HepG2 (cell line): ENCODE data around the gene RPAP3. TPM values are rescaled to one million over a fixed set of nuclear protein-coding genes. Genes with fewer than 3 reads are reported as not detected.

Experiments used
- ATF7 ChIP-seq, 2 experiments: fragments of 450-650 bp in 1 of 2; sonication (generic) in 1 of 2; formaldehyde crosslinking in 1 of 2; IDR thresholded peaks; 2 replicates each; pipeline versions ENCODE4 v1.4.0 to v1.6.1; 2016 to 2020; ENCODE audit warnings: antibody characterized with exemption in 1 of 2, mild to moderate bottlenecking in 1 of 2, missing genetic modification reagents in 1 of 2
- CSRNP2 ChIP-seq: sonication (generic); formaldehyde crosslinking; conservative IDR thresholded peaks from 2 replicates; pipeline ENCODE4 v1.8.0; 2022; ENCODE audit warnings: low read depth, missing genetic modification reagents
- DPF2 ChIP-seq: sonication (generic); formaldehyde crosslinking; IDR thresholded peaks from 2 replicates; pipeline ENCODE4 v1.4.0; 2020; ENCODE audit warnings: mild to moderate bottlenecking, low read depth, missing genetic modification reagents, borderline replicate concordance
- HDAC2 ChIP-seq: sonication (generic); formaldehyde crosslinking; IDR thresholded peaks from 2 replicates; pipeline ENCODE4 v1.4.0; 2020; ENCODE audit warnings: missing genetic modification reagents
- HMGXB3 ChIP-seq: sonication (generic); formaldehyde crosslinking; IDR thresholded peaks from 2 replicates; pipeline ENCODE4 v1.4.0; 2020; ENCODE audit warnings: missing genetic modification reagents, borderline replicate concordance
- MXI1 ChIP-seq: IDR thresholded peaks from 3 replicates; pipeline ENCODE4 v1.6.1; 2012; ENCODE audit warnings: low read depth, low read length, inconsistent platforms, borderline replicate concordance
- RXRA ChIP-seq: sonication (generic); formaldehyde crosslinking; IDR thresholded peaks from 2 replicates; pipeline ENCODE4 v1.5.1; 2020; ENCODE audit warnings: missing genetic modification reagents
- SIN3B ChIP-seq: fragments of 150-350 bp; IDR thresholded peaks from 2 replicates; pipeline ENCODE4 v1.6.1; 2014; ENCODE audit warnings: low read length
- TCF7 ChIP-seq: sonication (generic); IDR thresholded peaks from 2 replicates; pipeline ENCODE4 v1.6.1; 2016; ENCODE audit warnings: antibody characterized with exemption, low read depth
- TSC22D2 ChIP-seq: sonication (generic); formaldehyde crosslinking; IDR thresholded peaks from 2 replicates; pipeline ENCODE4 v1.5.1; 2020; ENCODE audit warnings: missing genetic modification reagents, mild to moderate bottlenecking, borderline replicate concordance
- ZKSCAN5 ChIP-seq: sonication (generic); formaldehyde crosslinking; IDR thresholded peaks from 2 replicates; pipeline ENCODE4 v1.5.1; 2020; ENCODE audit warnings: mild to moderate bottlenecking, missing genetic modification reagents
- ZNF263 ChIP-seq: sonication (generic); formaldehyde crosslinking; IDR thresholded peaks from 2 replicates; pipeline ENCODE4 v1.4.0; 2020; ENCODE audit warnings: missing genetic modification reagents
- ZNF547 ChIP-seq: sonication (generic); formaldehyde crosslinking; IDR thresholded peaks from 2 replicates; pipeline ENCODE4 v1.5.1; 2020; ENCODE audit warnings: mild to moderate bottlenecking, missing genetic modification reagents
- ZNF567 ChIP-seq: sonication (generic); formaldehyde crosslinking; IDR thresholded peaks from 2 replicates; pipeline ENCODE4 v1.8.1; 2023; ENCODE audit warnings: mild to moderate bottlenecking, missing genetic modification reagents, borderline replicate concordance
- ZNF660 ChIP-seq: sonication (generic); formaldehyde crosslinking; IDR thresholded peaks from 2 replicates; pipeline ENCODE4 v1.5.1; 2020; ENCODE audit warnings: mild to moderate bottlenecking, low read depth, missing genetic modification reagents, borderline replicate concordance
- ZNF768 ChIP-seq: sonication (generic); formaldehyde crosslinking; IDR thresholded peaks from 2 replicates; pipeline ENCODE4 v1.4.0; 2020; ENCODE audit warnings: missing genetic modification reagents
- ZNF780A ChIP-seq: sonication (generic); formaldehyde crosslinking; IDR thresholded peaks from 2 replicates; pipeline ENCODE4 v1.8.0; 2022; ENCODE audit warnings: mild to moderate bottlenecking, missing genetic modification reagents, moderate library complexity
- ZSCAN29 ChIP-seq: sonication (generic); formaldehyde crosslinking; conservative IDR thresholded peaks from 2 replicates; pipeline ENCODE4 v1.4.0; 2020; ENCODE audit warnings: mild to moderate bottlenecking, missing genetic modification reagents
- polyA plus RNA-seq, 8 experiments: library from polyadenylated mRNA; depleted of rRNA in 3 of 8; stranded (reverse) in 7 of 8; unstranded in 1 of 8; fragments of >200 nt; fragmentation: Illumina TruSeq in 4 of 8; extraction: Trizol in 4 of 8; gene quantifications; 2 replicates each; pipeline versions ENCODE4 v1.2.1 to v1.2.3, GENCODE V29; 2011 to 2016; ENCODE audit warnings: low read depth in 4 of 8, missing spikeins in 1 of 8, mixed read lengths in 1 of 8; ENCODE audit not compliant: insufficient read depth in 1 of 8
- total RNA-seq, 5 experiments: library from RNA; depleted of rRNA; stranded (reverse); fragments of >200 nt; fragmentation: Illumina TruSeq; extraction: Trizol; gene quantifications; 2 replicates each; pipeline ENCODE4 v1.2.3, GENCODE V29; 2016; ENCODE audit warnings: low read depth in 1 of 5
- TF ChIP-seq, protein P1 (sequence below): sonication (generic); formaldehyde crosslinking; IDR thresholded peaks from 2 replicates; pipeline ENCODE4 v1.9.0; 2022; ENCODE audit warnings: low read depth, missing genetic modification reagents
- TF ChIP-seq, protein P2 (sequence below): sonication (generic); formaldehyde crosslinking; IDR thresholded peaks from 2 replicates; pipeline ENCODE4 v1.8.0; 2022; ENCODE audit warnings: missing genetic modification reagents, mild to moderate bottlenecking, moderate library complexity, borderline replicate concordance
- TF ChIP-seq, protein P3 (sequence below): sonication (generic); formaldehyde crosslinking; IDR thresholded peaks from 2 replicates; pipeline ENCODE4 v1.5.0; 2020; ENCODE audit warnings: missing genetic modification reagents

Gene RPAP3
- total and polyA plus RNA-seq, 2 of the 13 experiments (the other 11 are each of a cell fraction or from before 2014, with no cell fraction given) = 8.8 to 32.8 TPM

DNA sequence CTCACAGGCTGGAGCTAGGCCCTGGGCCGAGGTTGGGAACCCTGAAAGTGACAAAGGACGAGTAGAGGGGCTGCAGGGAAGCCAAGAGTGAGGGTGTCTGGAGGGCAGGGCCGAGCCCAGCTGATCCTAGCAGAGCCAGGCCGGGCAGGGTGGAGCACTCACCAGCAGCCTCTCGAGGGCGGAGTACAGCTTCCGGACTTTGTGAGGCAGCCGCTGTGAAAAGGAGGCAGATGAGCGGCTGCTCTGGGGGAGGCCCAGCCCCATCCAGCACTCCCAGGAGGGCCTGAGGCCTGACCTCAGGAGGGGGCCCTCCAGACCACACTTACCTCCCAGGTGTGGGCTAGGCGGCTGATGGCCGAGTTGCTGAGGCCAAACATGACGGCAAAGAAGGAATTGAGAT, 34.1 kb upstream of the RPAP3 start (continued):
- no peak for TF ChIP-seq HDAC2 (CRISPR knock-in tag)
- no peak for TF ChIP-seq ATF7 (IDR thresholded peaks at IDR 0.05)
- TF ChIP-seq ATF7 (CRISPR knock-in tag; IDR thresholded peaks at IDR 0.05) = no peak
- TF ChIP-seq, protein P1, sequence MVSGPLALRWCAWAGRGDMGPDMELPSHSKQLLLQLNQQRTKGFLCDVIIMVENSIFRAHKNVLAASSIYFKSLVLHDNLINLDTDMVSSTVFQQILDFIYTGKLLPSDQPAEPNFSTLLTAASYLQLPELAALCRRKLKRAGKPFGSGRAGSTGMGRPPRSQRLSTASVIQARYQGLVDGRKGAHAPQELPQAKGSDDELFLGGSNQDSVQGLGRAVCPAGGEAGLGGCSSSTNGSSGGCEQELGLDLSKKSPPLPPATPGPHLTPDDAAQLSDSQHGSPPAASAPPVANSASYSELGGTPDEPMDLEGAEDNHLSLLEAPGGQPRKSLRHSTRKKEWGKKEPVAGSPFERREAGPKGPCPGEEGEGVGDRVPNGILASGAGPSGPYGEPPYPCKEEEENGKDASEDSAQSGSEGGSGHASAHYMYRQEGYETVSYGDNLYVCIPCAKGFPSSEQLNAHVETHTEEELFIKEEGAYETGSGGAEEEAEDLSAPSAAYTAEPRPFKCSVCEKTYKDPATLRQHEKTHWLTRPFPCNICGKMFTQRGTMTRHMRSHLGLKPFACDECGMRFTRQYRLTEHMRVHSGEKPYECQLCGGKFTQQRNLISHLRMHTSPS (CRISPR knock-in tag) = no peak
- TF ChIP-seq ZNF567 = no peak
- TF ChIP-seq DPF2 (CRISPR knock-in tag) = no peak
- no peak for TF ChIP-seq CSRNP2 (CRISPR knock-in tag)
- TF ChIP-seq TCF7 = no peak
- no peak for TF ChIP-seq TSC22D2 (CRISPR knock-in tag)
- TF ChIP-seq ZNF768 (CRISPR knock-in tag) = no peak
- no peak for TF ChIP-seq ZNF547
- no peak for TF ChIP-seq ZKSCAN5 (CRISPR knock-in tag)
- TF ChIP-seq HMGXB3 (CRISPR knock-in tag) = no peak
- no peak for TF ChIP-seq ZNF660 (CRISPR knock-in tag)
- no peak for TF ChIP-seq MXI1
- no peak for TF ChIP-seq RXRA (CRISPR knock-in tag)
- TF ChIP-seq ZNF780A (CRISPR knock-in tag) = no peak
- TF ChIP-seq, protein P2, sequence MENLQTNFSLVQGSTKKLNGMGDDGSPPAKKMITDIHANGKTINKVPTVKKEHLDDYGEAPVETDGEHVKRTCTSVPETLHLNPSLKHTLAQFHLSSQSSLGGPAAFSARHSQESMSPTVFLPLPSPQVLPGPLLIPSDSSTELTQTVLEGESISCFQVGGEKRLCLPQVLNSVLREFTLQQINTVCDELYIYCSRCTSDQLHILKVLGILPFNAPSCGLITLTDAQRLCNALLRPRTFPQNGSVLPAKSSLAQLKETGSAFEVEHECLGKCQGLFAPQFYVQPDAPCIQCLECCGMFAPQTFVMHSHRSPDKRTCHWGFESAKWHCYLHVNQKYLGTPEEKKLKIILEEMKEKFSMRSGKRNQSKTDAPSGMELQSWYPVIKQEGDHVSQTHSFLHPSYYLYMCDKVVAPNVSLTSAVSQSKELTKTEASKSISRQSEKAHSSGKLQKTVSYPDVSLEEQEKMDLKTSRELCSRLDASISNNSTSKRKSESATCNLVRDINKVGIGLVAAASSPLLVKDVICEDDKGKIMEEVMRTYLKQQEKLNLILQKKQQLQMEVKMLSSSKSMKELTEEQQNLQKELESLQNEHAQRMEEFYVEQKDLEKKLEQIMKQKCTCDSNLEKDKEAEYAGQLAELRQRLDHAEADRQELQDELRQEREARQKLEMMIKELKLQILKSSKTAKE (CRISPR knock-in tag) = no peak
- TF ChIP-seq, protein P3, sequence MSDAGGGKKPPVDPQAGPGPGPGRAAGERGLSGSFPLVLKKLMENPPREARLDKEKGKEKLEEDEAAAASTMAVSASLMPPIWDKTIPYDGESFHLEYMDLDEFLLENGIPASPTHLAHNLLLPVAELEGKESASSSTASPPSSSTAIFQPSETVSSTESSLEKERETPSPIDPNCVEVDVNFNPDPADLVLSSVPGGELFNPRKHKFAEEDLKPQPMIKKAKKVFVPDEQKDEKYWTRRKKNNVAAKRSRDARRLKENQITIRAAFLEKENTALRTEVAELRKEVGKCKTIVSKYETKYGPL = no peak
- no peak for TF ChIP-seq SIN3B
- no peak for TF ChIP-seq ZSCAN29
- peak; percentile 99 for TF ChIP-seq ZNF263 (CRISPR knock-in tag)
